ENCODE measurements around the gene ELOVL3.

Gene ELOVL3

DNA sequence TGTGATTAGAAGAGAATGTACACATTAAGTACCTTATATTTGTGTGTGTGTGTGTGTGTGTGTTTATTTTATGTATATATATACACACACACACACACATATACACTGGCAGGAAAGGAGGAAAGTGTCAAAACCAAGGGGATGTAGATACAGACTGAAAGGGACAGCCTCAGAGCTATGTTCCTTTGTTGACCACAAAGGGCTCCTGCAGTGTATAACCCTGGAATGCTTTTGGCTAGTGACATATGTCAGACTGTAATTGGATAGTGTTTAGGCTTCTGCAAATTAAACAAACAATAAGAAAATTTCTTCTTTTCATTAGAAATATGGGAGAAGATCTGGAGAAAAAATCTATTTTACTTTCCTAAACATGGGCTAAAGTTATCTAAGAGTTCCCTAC is 35.1 kb downstream of the ELOVL3 start:
- no peak for DNase-seq

DNA sequence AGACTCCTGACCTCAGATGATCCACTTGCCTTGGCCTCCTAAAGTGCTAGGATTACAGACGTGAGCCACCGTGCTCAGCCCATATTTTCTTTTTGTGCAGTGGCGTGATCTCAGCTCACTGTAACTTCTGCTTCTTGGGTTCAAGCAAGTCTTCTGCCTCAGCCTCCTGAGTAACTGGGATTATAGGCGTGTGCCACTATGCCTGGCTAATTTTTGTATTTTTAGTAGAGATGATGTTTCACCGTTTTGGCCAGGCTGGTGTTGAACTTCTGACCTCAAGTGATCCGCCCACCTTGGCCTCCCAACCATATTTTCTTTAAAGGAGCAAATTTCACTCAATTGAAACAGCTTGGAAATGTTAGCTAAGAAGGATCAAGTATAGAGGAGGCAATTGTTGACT is 35.7 kb downstream of the ELOVL3 start:
- no peak for DNase-seq

DNA sequence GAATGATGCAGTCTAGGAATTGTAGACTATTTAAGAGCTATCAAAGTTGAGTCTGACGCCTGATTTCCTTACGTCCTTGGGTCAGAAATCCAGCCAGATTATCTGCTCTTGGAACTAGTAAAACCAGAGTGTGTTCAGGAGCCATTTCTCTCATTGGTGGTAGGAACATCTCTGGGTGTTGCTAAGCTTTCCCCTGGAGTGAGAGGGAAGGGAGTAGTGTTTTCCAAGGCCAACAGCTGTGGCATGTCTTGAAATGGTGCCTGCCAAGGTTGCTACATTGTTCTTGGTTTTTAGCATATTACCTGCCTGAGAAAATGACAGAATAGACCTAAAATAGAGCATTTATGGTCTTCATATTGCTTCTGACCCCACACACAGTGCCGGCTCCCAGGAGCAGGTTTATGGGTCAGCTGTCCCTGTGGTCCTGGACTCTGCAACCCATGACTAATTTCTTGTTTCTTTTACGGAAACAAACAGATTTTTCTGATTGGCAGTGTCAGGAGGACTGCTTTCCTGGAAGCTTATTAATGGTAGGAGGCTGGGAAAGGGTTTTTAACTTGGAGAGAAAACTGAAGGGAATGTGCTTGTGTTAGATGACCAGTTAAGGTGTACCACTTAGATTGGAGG is 36.8 kb downstream of the ELOVL3 start:
- no peak for DNase-seq

DNA sequence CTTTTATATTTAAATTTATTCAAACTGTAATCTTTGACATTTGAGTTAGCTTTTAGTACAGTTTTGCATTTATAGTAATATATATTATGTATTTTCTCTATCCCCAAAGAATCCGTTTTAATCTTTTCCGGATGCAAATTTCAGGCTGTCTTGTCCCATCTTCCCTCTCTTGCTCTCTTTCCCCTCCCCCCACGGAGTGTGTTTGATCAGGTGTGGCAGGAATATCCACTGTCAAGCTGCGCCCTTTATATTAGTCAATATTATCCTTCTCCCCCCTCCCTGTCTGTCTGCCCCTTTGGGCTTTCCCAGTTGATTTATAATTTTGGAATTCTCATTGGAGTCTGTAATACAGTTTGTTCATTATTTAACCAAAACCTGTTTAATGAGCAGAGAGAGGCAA is 38.3 kb downstream of the ELOVL3 start:
- DNase-seq, result no peak

DNA sequence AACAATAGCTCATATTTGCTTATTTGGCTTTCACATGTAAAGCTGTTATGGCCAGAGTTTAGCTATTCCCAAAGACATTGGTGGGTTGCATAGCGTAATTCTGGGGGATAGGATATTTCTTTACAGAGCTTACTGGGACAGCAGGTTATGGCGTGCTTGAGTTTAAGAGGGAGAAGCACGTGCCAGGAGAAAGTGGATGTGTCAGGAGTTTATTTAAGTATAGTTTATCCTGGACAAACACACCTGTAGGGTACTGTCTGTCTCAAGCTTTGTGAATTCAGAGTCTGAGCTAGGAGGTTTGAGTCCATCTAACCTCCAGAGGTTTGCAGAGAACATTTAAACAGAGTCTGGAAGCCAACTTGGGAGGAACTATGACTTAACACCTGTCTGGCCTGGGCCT is 40.6 kb downstream of the ELOVL3 start:
- DNase-seq, result no peak

DNA sequence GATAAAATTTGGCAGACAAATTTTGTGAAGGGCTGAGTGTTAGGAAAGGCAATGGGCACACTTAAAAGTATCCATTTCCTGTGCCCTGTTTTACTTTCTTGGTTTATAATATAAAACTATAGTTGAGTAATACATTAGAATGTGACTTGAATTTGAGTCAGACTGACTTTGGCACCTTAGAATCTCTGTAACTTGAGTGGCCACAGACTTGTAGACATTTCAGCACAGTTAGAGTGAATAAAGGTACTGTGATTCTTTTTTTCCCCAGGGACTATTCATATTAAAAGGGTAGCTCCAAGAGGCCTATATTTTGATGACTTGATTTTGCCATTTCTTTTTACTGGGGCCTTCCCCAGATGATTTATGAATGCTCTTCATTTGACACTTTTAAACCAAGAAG is 41.6 kb downstream of the ELOVL3 start:
- DNase-seq, result no peak

DNA sequence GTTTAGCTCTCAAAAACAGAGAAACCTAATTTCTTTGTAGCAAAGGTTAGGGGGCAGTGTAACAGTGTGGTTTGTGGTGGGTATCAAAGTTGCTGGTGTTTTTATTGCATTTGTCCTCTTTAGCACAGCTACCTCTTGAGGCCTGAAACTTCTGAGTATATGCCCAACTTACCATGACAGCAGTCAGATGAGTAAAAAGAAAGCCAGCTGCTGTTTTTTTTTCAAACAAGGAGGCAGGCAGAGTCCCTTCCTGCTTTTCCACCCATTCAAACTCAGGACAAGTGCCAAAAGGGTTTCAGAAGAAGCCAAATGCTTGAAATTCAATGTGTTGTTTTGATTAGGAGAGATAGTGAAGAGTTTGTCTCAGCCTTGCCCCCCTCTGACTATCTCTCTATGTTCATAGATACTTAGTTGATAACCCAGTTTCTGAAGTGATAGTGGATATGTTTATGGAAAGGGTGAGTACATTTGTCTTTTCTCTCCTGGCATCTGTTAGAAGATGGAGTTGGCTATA is 42.3 kb downstream of the ELOVL3 start:
- no peak for DNase-seq

DNA sequence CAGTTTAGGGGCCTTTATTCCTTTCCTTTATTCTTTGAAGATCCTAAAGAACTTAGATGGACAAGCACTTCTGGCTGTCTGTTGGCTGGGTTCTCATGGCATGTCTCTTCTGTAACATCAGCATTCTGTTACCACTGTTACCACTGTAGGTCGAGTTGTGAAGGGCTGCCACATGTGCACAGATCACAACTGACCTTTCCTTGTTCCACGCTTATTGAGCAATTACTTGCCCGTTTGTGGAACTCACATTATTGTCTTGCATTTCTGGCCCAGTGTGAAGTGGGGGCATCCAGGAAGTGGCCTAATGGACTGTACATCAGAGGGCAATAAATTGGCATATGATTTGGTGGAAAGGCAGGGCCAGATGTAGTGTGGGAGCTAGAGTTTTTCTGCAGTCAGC is 42.9 kb downstream of the ELOVL3 start:
- no peak for DNase-seq

DNA sequence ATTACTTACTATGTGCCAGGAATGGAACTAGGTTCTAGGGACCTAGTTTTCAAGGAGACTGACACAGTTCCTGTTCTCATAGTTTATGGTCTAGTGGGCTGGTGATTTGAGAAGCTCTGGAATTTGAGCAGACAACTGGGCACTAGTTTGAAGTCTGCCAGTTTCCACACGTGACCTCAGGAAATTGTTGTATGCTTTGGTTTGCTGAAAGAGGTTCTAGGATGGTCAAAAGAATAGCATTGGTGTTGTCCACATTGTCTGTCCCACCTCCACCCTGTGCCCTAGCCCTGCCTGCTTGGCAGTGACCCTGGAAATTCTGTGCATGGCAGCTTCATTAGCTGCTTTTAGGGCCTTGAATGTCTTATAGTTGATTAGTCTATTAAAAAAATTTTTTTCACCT is 48.0 kb downstream of the ELOVL3 start:
- DNase-seq, result no peak

DNA sequence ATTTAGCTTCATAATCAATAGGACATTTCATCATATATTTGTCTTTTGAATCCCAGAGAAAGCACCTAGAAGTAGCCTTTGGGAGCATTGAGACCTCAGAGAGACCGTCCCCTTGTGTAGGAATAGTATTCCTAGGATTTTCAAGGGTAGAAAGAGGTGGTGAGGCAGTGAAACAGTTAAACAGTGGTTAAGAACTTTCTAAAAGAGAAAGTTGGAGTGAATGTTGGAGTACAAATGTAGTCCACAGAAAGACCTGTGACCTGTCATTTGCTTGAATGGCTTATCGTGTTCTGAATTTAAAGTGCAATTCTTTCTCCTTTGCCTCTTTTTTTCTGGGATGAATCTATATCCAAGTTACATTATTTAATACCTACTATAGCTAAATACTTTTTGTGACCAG is 49.2 kb downstream of the ELOVL3 start:
- no peak for DNase-seq

DNA sequence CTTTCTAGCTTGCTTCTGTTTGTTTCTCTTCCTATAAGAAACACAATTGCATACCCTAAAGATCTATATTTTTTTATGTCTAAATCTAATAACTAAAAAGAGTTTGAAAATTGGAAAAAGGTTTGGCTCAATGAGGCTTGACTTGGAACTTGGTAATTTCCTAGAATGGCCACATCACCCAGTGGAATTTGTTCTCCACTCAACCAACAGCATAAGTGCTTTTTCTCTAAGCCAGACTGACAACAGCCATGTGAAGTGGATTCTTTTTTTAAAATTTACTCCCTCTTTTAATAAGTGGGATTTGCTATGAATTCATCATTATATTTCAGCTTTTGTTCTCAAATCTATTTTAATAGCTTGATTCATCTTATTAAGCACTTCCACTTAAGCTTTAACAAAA is 53.0 kb downstream of the ELOVL3 start:
- no peak for DNase-seq

All from NCI-H2171 (cell line).